ENCODE measurements around the gene ZRANB1. TPM values are rescaled to one million over a fixed set of nuclear protein-coding genes. Genes with fewer than 3 reads are reported as not detected.

Gene ZRANB1
- total and polyA plus RNA-seq, 2 experiments from 2014 or later, result 4.2 to 26.7 TPM

DNA sequence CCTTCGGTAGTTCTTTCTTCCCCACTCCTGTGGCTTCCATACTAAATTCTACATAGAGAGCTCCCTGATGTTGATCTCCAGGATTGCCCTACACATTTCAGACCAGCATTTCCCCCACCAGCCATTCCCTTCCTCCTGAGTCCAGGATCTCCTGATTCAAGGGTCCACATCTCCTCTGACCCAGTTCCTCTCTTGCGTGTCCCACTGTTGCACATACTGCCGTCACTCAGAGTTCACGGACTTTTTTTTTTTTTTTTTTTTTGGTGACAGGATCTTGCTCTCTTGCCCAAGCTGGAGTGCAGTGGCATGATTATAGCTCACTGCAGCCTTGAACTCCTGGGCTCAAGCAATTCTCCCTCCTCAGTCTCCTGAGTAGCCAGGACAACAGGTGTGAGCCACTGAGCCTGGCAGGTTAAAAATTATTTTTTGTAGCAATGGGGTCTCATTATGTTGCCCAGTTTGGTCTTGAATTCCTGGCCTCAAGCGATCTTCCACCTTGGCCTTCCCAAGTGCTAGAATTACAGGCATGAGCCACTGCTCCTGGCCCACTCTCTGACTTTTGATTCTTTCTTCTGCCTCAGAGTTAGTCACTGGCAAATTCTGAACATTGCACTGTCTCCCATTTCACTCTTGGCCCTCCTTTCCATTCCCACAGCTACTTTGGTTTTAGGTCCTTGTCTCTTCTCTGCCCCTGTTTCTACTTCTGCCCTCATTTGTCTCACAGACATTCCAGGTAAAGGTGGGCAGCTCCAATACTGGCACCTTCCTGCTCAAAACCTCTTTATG, 29.6 kb upstream of the ZRANB1 start:
- no peaks in the 10 kb centered on the region for H3K9me2 ChIP-seq (ENCODE audit: insufficient read depth)
- H4K20me1 ChIP-seq (replicated peaks; ENCODE audit: insufficient read depth), result no peaks in the 10 kb centered on the region
- Mint-ChIP-seq H3K36me3 (ENCODE audit: low read depth) (no peaks in the 10 kb centered on the region; the same call in 2 of the 3 replicates), H3K27me3 (ENCODE audit: insufficient read depth, low read depth, poor library complexity) (peaks cover 2% of the 10 kb centered on the region), H3K9me3 (no peaks in the 10 kb centered on the region; the same call in 2 of the 3 replicates), H3K27ac (no peak overlapping the region), H3K4me1 (peaks cover 7% of the 10 kb centered on the region), H3K4me3 (no peak overlapping the region; the same call in 2 of the 3 replicates)
- H3K36me3 ChIP-seq (ENCODE audit: insufficient read depth), result no peaks in the 10 kb centered on the region
- H3K27ac ChIP-seq (ENCODE audit: low read depth), result no peak overlapping the region
- H3K4me1 ChIP-seq (ENCODE audit: insufficient read depth), result peaks cover 10% of the 10 kb centered on the region
- no peaks in the 10 kb centered on the region for H3F3A ChIP-seq (replicated peaks; ENCODE audit: low read depth)
- ATAC-seq (no peak), DNase-seq (ENCODE audit: low spot score) (no peak)
- H3K79me2 ChIP-seq (replicated peaks; ENCODE audit: insufficient read depth), result no peaks in the 10 kb centered on the region; the same call in 1 of the 2 replicates
- no peak overlapping the region for H3K4me2 ChIP-seq
- H3K27me3 ChIP-seq (ENCODE audit: insufficient read depth), result no peaks in the 10 kb centered on the region
- TF ChIP-seq ETS1 (IDR thresholded peaks at IDR 0.05), result no peak
- no peak overlapping the region for H2AFZ ChIP-seq
- H3K4me3 ChIP-seq, result no peak overlapping the region

GRCh38 chr10:124913167-124913566, 28.8 kb upstream of the ZRANB1 start:
- Mint-ChIP-seq H3K4me1 (peaks cover 7% of the 10 kb centered on the region), H3K4me3 (no peak overlapping the region), H3K9me3 (no peaks in the 10 kb centered on the region; the same call in 2 of the 3 replicates), H3K27ac (no peak overlapping the region), H3K36me3 (ENCODE audit: low read depth) (no peaks in the 10 kb centered on the region; the same call in 2 of the 3 replicates), H3K27me3 (ENCODE audit: insufficient read depth, low read depth, poor library complexity) (peaks cover 10% of the 10 kb centered on the region)
- no peak for ATAC-seq
- Histone ChIP-seq H3F3A (replicated peaks; ENCODE audit: low read depth) (peaks cover 8% of the 10 kb centered on the region; the same call in 1 of the 2 replicates), H3K36me3 (ENCODE audit: insufficient read depth) (no peaks in the 10 kb centered on the region), H3K4me1 (ENCODE audit: insufficient read depth) (peaks cover 12% of the 10 kb centered on the region), H3K4me2 (no peak overlapping the region), H3K27me3 (ENCODE audit: insufficient read depth) (no peaks in the 10 kb centered on the region), H3K9me2 (ENCODE audit: insufficient read depth) (no peaks in the 10 kb centered on the region), H2AFZ (no peak overlapping the region), H3K4me3 (no peak overlapping the region), H3K79me2 (replicated peaks; ENCODE audit: insufficient read depth) (peaks cover 8% of the 10 kb centered on the region), H4K20me1 (replicated peaks; ENCODE audit: insufficient read depth) (peaks cover 4% of the 10 kb centered on the region; the same call in 1 of the 2 replicates), H3K27ac (ENCODE audit: low read depth) (no peak overlapping the region)
- no peak for DNase-seq (ENCODE audit: low spot score)
- no peak for TF ChIP-seq REST (IDR thresholded peaks at IDR 0.05; ENCODE audit: unreplicated experiment)
- TF ChIP-seq EZH2phosphoT487 (IDR thresholded peaks at IDR 0.05; ENCODE audit: unreplicated experiment), result no peak
- TF ChIP-seq POLR2AphosphoS5 (IDR thresholded peaks at IDR 0.05; ENCODE audit: low read depth), result no peak
- TF ChIP-seq EZH2 (IDR thresholded peaks at IDR 0.05; ENCODE audit: low read depth, unreplicated experiment), result no peak
- no peak for TF ChIP-seq ETS1 (IDR thresholded peaks at IDR 0.05)
- TF ChIP-seq NANOG (IDR thresholded peaks at IDR 0.05; ENCODE audit: borderline replicate concordance), result no peak
- no peak for TF ChIP-seq ZNF114 (CRISPR knock-in tag; IDR thresholded peaks at IDR 0.05)
- TF ChIP-seq, protein P1, sequence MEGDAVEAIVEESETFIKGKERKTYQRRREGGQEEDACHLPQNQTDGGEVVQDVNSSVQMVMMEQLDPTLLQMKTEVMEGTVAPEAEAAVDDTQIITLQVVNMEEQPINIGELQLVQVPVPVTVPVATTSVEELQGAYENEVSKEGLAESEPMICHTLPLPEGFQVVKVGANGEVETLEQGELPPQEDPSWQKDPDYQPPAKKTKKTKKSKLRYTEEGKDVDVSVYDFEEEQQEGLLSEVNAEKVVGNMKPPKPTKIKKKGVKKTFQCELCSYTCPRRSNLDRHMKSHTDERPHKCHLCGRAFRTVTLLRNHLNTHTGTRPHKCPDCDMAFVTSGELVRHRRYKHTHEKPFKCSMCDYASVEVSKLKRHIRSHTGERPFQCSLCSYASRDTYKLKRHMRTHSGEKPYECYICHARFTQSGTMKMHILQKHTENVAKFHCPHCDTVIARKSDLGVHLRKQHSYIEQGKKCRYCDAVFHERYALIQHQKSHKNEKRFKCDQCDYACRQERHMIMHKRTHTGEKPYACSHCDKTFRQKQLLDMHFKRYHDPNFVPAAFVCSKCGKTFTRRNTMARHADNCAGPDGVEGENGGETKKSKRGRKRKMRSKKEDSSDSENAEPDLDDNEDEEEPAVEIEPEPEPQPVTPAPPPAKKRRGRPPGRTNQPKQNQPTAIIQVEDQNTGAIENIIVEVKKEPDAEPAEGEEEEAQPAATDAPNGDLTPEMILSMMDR (conservative IDR thresholded peaks at IDR 0.05; ENCODE audit: low read depth in 2 of 2), result no peak
- TF ChIP-seq JUNB (IDR thresholded peaks at IDR 0.05; ENCODE audit: unreplicated experiment), result no peak
- TF ChIP-seq STAT1 (IDR thresholded peaks at IDR 0.05; ENCODE audit: unreplicated experiment), result no peak
- no peak for TF ChIP-seq ZNF331 (CRISPR knock-in tag; IDR thresholded peaks at IDR 0.05; ENCODE audit: low read depth)
